Gastroesophageal sphincter (tissue), 3 donors: ENCODE data around the gene SNX13.

Experiments used
- CTCF ChIP-seq, 4 experiments: fragments of 200-600 bp in 2 of 4; fragments of 450-650 bp in 2 of 4; sonication (generic) in 1 of 4; IDR thresholded peaks; one replicate each; pipeline ENCODE4 v1.5.1; 2017 to 2019; ENCODE audit warnings: antibody characterized with exemption in 4 of 4, mild to moderate bottlenecking in 2 of 4, moderate library complexity in 2 of 4
- POLR2A ChIP-seq, 2 donors: fragments of 450-650 bp; IDR thresholded peaks; one replicate each; pipeline ENCODE4 v1.6.1; 2017; ENCODE audit warnings: antibody characterized with exemption in 2 of 2, mild to moderate bottlenecking in 2 of 2, moderate library complexity in 1 of 2
- POLR2AphosphoS5 ChIP-seq: sonication (generic); formaldehyde crosslinking; IDR thresholded peaks from one replicate; pipeline ENCODE4 v1.6.1; 2017; ENCODE audit warnings: antibody characterized with exemption

GRCh38 chr7:17815318-17815717 is 125.0 kb downstream of the SNX13 start:
- no peak for TF ChIP-seq CTCF (IDR thresholded peaks at IDR 0.05)
- TF ChIP-seq POLR2AphosphoS5 = no peak
- no peak for TF ChIP-seq POLR2A (IDR thresholded peaks at IDR 0.05)
